ENCODE results near the gene PRRT1B.

- TF ChIP-seq CTCF (IDR thresholded peaks at IDR 0.05): no peak
- no peak for TF ChIP-seq POLR2A (IDR thresholded peaks at IDR 0.05)
- no peak for TF ChIP-seq EP300 (IDR thresholded peaks at IDR 0.05; ENCODE audit: low read depth)
Measured at GRCh38 chr9:131598121-131598520, 52.8 kb downstream of the PRRT1B start.

All from transverse colon (tissue), 3 donors.